ENCODE measurements around the gene YARS1. TPM values are rescaled to one million over a fixed set of nuclear protein-coding genes. Genes with fewer than 3 reads are reported as not detected.

The YARS1 gene
- total and polyA plus RNA-seq, 2 of the 13 experiments (the other 11 are each of a cell fraction or from before 2014, with no cell fraction given), result 50.1 to 113 TPM

DNA sequence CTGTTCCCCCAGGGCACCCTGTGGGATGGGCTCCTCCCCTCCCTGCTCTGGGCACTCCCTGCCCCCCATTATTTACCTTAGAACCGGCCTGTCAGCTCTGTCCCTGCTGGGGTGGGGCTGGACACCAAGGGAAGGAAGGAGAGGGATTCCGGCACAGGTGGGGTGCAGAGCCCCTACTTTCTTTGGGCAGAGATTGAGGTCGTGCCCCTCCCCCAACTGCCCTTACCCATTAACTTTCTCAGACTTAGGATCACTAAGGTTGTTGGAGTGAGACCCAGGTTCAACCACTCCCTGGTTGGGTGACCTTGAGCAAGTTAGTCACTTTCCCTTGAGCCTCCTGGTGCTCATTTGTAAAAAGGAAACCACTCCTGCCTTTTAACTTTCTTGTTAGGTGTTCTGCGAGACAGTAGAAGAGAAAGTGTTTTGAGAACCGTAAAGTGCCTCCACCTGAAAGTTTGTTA is 57.6 kb downstream of the YARS1 start (continued):
- TF ChIP-seq ZNF101 (CRISPR knock-in tag; IDR thresholded peaks at IDR 0.05; ENCODE audit: borderline replicate concordance, low read depth), result no peak
- no peak for TF ChIP-seq ZSCAN25 (CRISPR knock-in tag; IDR thresholded peaks at IDR 0.05)
- TF ChIP-seq ETV6 (CRISPR knock-in tag; conservative IDR thresholded peaks at IDR 0.05), result no peak
- TF ChIP-seq, protein P1, sequence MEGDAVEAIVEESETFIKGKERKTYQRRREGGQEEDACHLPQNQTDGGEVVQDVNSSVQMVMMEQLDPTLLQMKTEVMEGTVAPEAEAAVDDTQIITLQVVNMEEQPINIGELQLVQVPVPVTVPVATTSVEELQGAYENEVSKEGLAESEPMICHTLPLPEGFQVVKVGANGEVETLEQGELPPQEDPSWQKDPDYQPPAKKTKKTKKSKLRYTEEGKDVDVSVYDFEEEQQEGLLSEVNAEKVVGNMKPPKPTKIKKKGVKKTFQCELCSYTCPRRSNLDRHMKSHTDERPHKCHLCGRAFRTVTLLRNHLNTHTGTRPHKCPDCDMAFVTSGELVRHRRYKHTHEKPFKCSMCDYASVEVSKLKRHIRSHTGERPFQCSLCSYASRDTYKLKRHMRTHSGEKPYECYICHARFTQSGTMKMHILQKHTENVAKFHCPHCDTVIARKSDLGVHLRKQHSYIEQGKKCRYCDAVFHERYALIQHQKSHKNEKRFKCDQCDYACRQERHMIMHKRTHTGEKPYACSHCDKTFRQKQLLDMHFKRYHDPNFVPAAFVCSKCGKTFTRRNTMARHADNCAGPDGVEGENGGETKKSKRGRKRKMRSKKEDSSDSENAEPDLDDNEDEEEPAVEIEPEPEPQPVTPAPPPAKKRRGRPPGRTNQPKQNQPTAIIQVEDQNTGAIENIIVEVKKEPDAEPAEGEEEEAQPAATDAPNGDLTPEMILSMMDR (CRISPR knock-in tag; IDR thresholded peaks at IDR 0.05), result no peak
- no peak for TF ChIP-seq ZFP90 (CRISPR knock-in tag; IDR thresholded peaks at IDR 0.05; ENCODE audit: borderline replicate concordance)
- no peak for TF ChIP-seq KDM2A (CRISPR knock-in tag; IDR thresholded peaks at IDR 0.05; ENCODE audit: borderline replicate concordance, low read depth)
- no peak for TF ChIP-seq HNF4G (IDR thresholded peaks at IDR 0.05; ENCODE audit: borderline replicate concordance, low read depth, low read length)
- TF ChIP-seq HNF4G (CRISPR knock-in tag; IDR thresholded peaks at IDR 0.05; ENCODE audit: borderline replicate concordance, low read depth), result no peak
- no peak for TF ChIP-seq NFYB (CRISPR knock-in tag; IDR thresholded peaks at IDR 0.05)
- TF ChIP-seq ZBTB26 (CRISPR knock-in tag; IDR thresholded peaks at IDR 0.05; ENCODE audit: borderline replicate concordance), result no peak; the same call in 1 of the 2 replicates
- TF ChIP-seq ZBTB43 (CRISPR knock-in tag; conservative IDR thresholded peaks at IDR 0.05), result no peak
- 0 out of 2 replicates have a peak, but pooled peaks have one; percentile 67 for TF ChIP-seq TOE1 (CRISPR knock-in tag; IDR thresholded peaks at IDR 0.05)
- TF ChIP-seq AGO1 (IDR thresholded peaks at IDR 0.05; ENCODE audit: low read depth, low read length, poor library complexity, severe bottlenecking), result no peak
- no peak for TF ChIP-seq MXI1 (IDR thresholded peaks at IDR 0.05; ENCODE audit: borderline replicate concordance, low read depth, low read length)
- no peak for TF ChIP-seq E2F2 (CRISPR knock-in tag; IDR thresholded peaks at IDR 0.05; ENCODE audit: borderline replicate concordance)
- no peak for TF ChIP-seq ATF7 (IDR thresholded peaks at IDR 0.05)
- no peak for TF ChIP-seq ATF7 (CRISPR knock-in tag; IDR thresholded peaks at IDR 0.05)
- TF ChIP-seq JUN (CRISPR knock-in tag; IDR thresholded peaks at IDR 0.05), result no peak
- TF ChIP-seq GATAD1 (CRISPR knock-in tag; IDR thresholded peaks at IDR 0.05), result no peak
- no peak for TF ChIP-seq GZF1 (CRISPR knock-in tag; IDR thresholded peaks at IDR 0.05)
- no peak for TF ChIP-seq ZNF75D (CRISPR knock-in tag; IDR thresholded peaks at IDR 0.05; ENCODE audit: borderline replicate concordance)
- TF ChIP-seq SUZ12 (IDR thresholded peaks at IDR 0.05; ENCODE audit: low read depth, low read length), result no peak
- TF ChIP-seq, protein P2, sequence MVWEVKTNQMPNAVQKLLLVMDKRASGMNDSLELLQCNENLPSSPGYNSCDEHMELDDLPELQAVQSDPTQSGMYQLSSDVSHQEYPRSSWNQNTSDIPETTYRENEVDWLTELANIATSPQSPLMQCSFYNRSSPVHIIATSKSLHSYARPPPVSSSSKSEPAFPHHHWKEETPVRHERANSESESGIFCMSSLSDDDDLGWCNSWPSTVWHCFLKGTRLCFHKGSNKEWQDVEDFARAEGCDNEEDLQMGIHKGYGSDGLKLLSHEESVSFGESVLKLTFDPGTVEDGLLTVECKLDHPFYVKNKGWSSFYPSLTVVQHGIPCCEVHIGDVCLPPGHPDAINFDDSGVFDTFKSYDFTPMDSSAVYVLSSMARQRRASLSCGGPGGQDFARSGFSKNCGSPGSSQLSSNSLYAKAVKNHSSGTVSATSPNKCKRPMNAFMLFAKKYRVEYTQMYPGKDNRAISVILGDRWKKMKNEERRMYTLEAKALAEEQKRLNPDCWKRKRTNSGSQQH (CRISPR knock-in tag; IDR thresholded peaks at IDR 0.05; ENCODE audit: low read depth), result no peak
- TF ChIP-seq SCMH1 (CRISPR knock-in tag; IDR thresholded peaks at IDR 0.05; ENCODE audit: borderline replicate concordance), result no peak
- no peak for TF ChIP-seq ZNF841 (CRISPR knock-in tag; IDR thresholded peaks at IDR 0.05; ENCODE audit: borderline replicate concordance)
- no peak for TF ChIP-seq POLR2AphosphoS5 (IDR thresholded peaks at IDR 0.05; ENCODE audit: low read depth, low read length)

All from HepG2 (cell line).